Fibroblast of the conjunctiva (primary cell): Measurements from ENCODE around the gene ULBP2.
A peak's percentile ranks its signal among the peaks of the same experiment; 100 is the strongest.
"Not testable (repeated sequence)": the region's sequence is repeated elsewhere in the genome, so short reads cannot be mapped to it uniquely, and the experiment has no call there.

Source experiments
- DNase-seq: peaks from one replicate; pipeline ENCODE4 v3.0.0-alpha.2; 2010; ENCODE audit warnings: low read depth

ULBP2 gene

DNA sequence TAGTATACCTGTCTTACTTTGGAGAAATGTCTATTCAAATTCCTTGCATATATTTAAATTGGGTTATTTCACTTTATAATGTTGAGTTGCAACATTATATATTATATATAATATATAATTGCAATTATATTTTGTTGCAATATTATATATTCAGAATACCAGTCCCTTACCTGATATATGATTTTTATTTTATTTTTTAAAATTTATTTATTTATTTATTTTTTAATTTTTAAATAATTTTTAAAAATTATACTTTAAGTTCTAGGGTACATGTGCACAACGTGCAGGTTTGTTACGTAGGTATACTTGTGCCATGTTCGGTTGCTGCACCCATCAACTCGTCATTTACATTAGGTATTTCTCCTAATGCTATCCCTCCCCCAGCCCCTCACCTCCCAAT is 14.8 kb upstream of the ULBP2 start:
- not testable (repeated sequence) for DNase-seq

DNA sequence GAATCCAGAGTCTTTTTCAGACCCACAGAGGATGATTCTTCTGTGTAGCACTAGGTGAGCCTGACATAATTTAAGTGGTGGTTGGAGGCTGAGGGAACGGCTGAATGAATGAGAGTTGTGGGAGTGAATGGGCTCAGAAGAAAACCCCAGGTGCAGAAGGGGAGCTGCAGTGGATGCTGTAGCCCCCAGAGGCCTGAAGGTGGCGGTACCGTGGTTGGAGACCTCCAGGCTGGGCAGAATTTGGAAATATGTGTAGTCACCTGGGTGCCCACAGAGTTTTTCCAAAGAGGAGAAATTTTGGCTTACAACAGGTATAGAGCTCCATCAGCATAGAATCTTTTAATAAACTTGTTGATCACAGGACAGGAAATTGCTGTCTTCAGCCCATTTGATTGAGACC is 12.4 kb upstream of the ULBP2 start:
- no peak for DNase-seq

DNA sequence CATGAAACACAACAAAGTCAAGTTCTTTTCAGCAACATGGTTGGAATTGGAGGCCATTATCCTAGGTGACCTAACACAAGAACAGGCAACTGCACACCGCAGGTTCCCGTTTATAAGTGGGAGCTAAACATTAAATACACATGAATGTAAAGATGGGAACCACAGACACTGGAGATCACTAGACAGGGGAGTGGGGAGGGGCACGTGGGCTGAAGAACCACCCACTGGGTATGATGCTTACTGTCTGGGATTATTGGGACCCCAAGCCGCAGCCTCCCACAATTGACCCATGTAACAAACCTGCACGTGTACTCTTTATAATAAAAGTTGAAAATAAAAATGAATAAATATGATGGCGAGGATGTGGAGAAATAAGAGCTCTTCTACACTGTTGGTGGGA is 10.3 kb upstream of the ULBP2 start:
- no peak for DNase-seq

DNA sequence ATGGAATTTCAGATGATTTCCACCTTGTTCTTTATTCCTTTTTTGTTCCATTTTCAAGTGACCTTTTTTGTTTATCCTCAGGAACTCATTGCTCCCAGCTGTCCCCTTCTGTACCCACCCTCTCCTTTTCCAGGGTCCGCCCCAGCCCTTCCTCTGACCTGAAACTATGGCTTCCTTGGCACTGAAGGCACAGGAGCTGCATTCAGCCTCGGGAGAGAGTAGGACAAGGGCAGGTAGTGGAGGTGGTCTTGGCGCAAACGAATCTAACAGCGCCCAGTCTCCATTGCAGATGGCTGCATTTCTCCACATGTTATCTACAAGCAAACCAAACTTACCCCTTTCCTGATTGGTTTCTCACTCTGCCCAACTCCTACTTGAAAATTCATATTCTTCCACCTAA is 8.8 kb upstream of the ULBP2 start:
- no peak for DNase-seq

DNA sequence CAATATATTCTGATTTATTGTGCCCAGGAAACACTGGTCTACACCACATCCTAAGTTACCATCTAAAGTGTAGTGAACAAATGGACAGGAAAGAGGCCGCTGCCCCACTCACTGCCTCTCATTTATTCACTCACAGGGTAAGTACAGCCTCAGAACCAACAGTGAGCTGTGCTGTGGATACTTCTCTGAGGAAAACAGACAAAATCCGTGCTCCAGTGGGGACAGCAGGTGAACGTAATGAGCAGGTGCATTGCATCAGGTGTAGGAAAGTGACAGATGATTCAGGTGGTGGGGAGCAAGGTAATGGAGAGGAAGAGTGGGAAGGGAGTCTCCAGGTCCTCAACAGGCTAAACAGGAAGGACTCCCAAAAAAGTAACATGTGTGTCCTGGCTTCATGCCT is 8.4 kb upstream of the ULBP2 start:
- DNase-seq: no peak

DNA sequence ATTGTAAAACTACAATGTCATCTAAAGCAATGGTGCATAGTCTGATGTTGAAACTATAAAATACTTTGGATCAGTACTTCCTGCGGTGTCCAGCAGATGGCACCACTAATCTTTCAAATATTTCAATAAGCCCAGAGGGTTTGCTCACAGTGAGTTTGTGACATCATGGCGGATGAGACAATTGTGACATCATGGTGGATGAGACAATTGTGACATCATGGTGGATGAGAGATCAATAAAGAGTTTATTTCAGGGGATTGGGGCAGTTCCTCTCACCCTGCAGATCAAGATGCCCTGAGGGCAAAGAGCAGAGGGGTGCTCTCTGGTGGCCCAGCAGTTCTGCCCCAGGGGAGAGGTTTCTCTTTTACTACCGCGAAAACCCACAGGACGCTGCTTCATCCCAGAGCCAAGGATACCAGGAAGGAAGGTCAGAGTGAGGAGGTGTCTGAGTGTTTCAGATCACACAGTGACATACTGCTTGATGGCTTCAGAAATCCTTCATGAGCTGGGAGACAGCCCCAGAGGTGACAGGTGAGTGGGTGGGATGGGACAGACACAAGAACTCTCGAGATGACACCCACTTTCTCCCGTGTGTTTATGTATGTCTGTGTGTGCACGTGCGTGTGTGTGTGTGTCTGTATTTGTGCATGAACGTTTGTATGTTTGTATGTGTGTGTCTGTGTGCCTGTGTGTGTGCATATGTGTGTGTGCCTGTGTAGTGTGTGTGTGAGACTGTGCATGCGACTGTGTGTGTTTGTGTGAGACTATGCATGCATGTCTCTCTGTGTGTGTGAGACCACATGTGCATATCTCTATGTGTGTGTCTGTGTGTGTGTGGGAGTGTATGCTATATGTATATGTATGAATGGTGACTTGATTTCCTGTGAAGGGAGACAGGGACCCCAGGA is 7.3 kb upstream of the ULBP2 start:
- DNase-seq: peak; percentile 42

DNA sequence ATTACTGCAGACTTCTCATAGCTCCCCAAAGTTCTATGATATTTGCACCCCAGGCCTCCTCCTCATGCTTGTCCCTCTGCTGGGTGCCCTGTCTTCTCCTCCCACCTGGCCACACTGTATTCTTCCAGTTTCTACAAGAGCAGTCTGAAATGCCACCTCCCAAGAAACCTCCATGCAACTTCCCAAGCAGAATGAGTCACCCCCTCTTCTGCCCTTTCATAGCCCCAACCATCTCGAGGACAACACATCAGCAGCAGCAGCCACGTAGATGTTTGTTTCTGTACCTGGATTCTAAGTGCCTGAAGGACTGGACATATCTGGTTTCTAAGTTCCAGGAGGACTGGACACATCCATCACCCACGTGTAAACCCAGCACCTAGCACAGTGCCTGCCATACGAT is 6.6 kb upstream of the ULBP2 start:
- DNase-seq: no peak

DNA sequence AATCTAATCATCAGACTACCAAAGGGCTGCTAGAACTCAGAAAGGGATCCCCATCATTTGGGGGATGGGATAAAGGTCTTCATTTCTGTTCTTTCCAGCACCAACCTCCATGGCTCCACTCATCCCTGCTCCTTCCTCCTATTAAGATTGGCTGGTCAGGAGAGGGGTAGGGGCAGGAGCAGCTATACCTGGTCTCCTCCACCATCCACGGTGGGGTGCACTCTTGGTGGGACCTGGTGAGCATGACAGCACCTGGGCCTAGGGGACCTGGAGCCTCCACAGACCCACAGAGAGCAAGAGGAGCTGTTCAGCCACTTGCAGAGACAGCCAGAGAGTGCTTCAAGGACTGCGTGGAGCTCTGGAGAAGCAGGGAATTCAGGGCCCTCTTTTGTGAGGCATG is 6.1 kb upstream of the ULBP2 start:
- DNase-seq: no peak

DNA sequence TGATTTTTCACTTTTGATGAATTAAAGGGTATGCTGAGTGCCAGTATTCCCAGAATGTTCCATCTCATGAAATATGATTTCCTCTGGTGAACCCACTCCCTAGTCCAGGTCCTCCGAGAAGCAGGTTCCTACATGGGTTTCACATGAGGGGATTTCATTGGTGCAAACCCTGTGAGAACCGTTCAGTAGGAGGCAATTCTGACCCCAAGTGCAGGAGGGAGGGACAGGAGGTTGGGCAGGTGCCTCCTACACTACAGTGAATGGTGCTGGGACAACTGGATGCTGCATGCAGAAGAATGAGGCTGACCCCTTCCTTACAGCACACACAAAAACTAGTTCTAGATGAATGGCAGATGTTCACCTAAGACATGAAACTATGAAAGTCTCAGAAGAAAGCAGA is 5.1 kb upstream of the ULBP2 start:
- DNase-seq: no peak

DNA sequence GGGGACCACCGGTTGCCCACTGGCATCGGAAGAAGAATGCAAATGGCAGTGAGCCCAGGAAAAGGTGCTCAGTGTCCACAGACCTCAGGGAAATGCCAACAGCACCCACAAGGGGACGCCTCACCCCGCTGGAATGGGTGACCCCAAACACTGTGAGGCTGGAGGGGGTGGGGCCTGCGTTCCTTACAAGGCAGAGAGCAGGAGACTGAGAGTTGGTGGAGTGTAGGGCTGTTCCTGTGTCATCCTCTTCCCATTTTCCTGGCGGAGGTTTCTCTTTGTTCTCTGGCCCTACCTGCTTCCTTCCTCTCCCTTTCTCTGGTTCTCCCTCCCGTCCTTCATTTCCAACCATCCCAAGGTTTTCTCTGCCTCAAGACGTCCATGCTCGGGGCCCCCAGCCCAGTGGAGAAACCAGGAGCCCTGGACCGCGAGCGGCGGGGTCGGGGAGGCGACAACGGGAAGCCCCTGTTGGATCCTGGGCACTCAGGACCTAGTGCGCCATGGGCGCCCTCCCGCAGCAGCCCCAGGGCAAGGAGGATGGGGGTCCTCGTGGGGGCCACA is 3.7 kb upstream of the ULBP2 start:
- DNase-seq: not testable (repeated sequence)

DNA sequence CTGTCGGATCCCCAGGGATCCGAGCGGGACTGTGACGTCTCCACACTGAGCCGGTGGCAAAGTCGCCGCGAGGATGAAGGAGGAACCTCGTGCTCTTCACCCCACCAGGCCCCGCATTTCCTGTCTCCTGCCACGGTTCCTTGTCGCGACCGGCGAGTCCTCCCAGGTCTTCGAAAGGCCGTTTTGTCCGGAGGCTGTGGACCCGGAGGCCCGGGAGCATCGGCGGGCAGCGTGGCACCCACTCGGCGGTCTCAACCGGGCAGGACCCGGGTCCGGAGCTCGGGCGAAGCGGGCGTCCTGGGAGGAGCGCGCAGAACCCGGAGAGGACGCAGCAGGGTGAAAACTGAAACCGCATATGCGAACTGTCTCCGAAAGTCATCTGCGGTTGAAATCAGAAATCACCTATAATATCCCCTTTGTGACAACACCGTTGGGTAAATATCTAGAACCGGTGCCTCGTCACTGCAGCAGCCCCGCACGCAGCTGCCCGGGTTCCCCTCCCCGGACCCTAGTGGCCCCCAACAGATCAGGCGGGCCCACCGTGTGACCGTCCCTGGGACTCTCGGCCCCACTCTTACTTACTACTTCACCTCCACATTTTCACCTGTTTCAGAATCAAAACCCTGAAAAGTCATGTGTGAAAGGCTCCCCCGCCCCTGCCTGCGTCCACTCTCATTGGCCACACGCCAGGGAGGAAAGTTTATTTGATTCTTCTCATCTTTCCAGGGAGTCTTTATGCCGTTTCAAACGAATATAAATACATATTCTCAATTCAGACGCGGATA is 3.1 kb upstream of the ULBP2 start:
- no peak for DNase-seq

DNA sequence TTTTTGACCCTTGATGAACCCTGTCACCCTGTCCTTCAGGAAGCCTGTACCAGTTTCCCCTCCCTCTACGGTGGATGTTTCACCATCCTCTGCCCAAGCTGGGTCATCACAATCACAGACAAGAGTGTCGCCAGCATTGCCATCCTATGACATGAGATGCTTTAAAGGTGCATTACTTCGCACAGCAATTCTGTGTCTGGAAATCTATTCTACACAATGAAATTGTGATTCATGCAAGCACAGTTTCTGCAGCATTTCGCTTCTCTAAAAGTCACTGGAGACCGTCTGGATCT is 2.5 kb upstream of the ULBP2 start:
- no peak for DNase-seq

DNA sequence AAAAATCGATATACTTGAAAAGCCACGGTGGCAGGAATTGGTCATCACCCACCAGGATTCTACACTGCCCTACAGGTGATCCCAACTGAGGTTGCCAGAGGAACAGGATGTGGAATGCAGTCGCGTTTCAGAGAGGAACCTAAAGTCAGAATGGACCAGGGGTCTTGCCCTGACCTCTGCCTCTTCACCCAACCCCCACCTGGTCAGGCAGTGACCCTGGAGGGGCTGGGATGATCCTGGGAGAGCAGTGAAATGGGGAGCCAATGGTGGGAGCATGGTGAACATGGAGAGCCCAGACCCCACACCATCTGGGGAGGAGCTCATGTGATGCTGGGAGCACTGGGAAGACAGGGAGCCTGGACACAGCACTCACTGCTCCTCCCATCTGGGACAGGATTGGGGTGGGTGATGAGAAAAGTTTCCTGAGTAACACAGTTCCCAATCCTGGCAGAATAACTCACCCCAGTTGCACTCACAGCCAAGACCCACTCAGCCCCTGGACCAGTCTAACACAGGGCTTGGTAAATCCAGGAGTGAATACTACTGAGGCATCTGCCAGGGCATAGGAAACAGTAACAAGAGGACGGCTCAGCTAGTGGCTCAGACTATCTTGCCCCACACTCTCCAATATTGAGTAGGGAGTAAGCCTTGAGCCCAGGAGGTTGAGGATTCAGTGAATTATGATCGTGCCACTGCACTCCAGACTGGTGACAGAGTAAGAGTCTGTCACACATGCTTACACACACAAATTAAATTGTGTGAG is 1.7 kb upstream of the ULBP2 start:
- no peak for DNase-seq

DNA sequence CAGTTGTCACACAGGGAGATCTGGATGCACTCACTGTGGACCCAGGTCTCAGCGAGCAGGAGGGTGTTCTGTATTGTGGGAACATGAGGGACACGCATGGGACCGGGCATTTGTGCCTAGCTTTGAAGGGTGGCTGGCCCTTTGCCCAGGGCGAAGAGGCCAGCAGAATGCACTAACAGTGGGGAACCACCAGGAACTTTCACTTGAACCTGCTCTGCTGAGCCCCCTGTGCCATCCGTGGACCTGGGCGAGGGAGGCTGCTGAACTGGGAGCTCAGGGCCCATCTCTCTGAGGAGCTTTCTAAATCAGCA is 1.2 kb upstream of the ULBP2 start:
- no peak for DNase-seq

DNA sequence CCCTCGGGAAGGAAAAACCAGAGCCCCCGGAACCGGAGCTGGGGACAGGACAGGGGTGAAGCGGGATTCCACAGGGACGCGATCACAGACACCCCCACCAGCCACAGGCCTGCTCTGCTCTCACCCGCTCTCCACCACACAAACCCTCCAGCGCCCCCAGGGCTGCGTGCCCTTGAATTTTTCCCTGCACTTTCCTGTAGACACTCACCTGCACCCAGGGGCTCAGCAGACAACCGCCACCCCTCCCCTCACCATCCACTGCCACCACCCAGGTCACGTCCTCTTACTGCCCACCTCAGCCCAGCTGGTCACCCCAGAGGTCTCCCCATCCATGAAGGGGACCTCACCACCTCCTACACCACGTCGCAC is 631 bp downstream of the ULBP2 start:
- DNase-seq: no peak

DNA sequence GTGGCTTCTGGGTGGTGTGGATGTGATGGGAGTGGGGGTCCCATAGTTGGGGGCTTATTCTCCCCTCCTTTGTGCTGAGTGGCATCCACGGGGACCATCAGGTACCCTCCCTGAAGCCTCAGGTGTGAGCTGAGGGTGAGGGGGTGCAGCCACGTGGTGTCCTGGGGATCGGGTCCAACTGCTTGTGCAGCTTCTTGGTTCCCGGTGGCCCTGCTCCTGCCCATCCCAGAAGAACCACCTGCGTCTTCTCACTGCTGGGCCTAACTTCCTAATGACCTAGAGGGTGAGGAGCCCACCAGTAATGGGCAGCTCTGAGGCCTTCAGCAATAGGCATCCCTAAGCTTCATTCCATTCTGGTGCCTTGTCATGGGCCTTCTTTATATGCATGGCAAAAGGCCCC is 1.5 kb downstream of the ULBP2 start:
- not testable (repeated sequence) for DNase-seq

DNA sequence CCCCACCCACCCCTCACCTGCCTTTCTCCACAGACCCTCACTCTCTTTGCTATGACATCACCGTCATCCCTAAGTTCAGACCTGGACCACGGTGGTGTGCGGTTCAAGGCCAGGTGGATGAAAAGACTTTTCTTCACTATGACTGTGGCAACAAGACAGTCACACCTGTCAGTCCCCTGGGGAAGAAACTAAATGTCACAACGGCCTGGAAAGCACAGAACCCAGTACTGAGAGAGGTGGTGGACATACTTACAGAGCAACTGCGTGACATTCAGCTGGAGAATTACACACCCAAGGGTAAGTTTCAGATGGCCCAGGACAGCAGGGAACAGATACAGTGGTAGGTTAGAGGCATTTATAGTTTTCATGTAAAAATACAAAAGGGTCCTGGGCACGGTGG is 3.5 kb downstream of the ULBP2 start:
- DNase-seq: not testable (repeated sequence)

DNA sequence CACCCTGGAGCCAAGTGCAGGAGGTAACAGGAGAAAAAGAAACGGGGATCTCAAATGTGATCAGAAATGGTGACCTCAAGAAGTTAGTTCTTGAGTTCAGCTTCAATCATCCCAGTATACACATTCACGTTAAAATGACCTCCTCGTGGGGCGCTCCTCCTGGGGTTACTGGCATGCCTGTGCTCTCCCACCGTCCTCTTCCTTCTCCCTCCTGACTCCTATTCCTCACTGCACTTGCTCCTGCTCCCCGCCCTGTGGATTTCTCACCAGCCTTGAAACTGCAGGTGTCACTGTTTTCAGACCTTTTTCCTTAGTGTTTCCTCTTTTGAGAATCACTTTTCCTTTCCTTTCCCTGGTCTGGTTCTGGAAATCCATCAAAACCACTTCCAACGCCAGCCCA is 4.8 kb downstream of the ULBP2 start:
- DNase-seq: not testable (repeated sequence)

DNA sequence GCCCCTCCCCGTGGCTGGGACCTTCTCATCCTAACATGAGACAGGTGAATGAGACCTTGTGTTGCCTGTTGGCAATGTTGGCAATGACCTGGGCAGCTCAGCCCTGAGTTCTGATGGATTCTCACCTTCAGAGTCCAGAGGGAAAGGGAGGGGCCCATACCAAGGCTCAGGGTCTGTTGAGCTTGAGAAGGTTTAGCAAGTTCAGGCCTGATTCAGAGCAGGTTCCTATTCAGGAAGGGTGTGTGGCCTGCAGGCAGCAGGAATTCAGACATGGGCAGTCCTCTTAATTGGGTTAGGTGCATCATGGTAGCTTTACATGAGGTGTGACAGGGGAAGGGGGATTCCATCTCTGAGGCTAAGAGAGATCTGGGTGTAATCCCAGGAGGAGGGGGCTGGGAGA is 5.7 kb downstream of the ULBP2 start:
- DNase-seq: not testable (repeated sequence)

DNA sequence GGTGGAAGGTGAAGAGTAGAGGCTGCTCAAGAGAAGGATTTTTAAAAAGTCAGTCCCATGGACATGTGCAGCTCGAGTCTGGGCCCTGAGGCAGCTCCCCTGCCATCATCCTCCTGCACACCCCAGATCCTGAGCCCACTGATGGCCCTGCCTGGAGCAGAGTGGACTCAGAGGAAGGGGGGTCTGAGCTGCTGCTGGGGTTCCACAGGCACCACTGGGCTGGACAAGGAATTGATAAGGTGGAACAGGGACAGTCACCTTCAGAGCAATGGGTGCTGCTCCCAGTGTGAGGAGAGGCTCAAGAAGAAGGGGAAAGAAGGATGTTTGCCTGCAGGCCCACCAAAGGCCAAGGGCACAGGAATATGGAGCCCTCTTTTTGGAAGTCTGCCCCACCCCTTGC is 6.2 kb downstream of the ULBP2 start:
- no peak for DNase-seq

DNA sequence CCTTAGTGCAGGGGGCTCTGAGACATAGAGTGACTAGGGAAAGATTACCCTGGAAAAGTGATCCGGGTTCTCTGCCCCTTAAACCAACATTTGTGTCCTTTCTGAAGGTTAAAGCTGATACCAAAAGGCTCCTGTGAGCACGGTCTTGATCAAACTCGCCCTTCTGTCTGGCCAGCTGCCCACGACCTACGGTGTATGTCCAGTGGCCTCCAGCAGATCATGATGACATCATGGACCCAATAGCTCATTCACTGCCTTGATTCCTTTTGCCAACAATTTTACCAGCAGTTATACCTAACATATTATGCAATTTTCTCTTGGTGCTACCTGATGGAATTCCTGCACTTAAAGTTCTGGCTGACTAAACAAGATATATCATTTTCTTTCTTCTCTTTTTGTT is 6.8 kb downstream of the ULBP2 start:
- no peak for DNase-seq

DNA sequence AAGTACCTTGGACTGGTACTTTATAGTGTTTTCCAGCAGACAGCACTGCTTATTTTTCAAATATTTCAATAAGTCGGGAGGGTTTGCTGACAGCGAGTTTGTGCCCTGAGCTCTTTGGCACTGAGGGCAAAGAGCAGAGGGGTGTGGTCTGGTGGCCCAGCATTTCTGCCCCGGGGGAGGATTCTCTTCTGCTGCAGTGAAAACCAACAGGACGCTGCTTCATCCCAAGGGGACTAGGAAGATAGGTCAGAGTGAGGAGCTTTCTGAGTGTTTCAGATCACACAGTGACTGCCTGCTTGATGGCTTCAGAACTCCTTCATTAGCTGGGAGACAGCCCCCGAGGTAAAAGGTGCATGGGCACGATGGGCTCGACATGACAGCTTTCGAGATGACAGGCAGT is 8.6 kb downstream of the ULBP2 start:
- no peak for DNase-seq

DNA sequence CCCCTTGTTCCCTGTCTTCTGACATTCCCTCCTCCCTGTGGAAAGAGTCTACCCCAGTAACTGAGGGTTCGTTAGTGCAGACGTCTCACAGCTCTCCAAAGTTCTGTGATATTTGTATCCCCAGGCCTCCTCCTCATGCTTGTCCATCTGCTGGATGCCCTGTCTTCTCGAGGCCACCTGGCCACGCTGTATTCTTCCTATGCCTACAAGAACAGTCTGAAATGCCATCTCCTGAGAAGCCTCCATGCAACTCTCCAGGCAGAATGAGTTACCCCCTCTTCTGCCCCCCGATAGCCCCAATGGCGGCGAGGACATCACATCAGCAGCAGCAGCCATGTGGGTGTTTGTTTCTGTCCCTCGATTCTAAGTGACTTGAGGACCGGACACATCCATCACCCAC is 9.3 kb downstream of the ULBP2 start:
- DNase-seq: no peak
